HUDEP-2 (cell line): Measurements from ENCODE around the gene CEP97.
"Not testable (repeated sequence)": the region's sequence is repeated elsewhere in the genome, so short reads cannot be mapped to it uniquely, and the experiment has no call there.

ENCODE experiments used
- DNase-seq, 76 experiments: peaks; one replicate each; lab custom pipeline; 2025; ENCODE audit not compliant: unreplicated experiment in 76 of 76; lab: John Stamatoyannopoulos, UW

The CEP97 gene

DNA sequence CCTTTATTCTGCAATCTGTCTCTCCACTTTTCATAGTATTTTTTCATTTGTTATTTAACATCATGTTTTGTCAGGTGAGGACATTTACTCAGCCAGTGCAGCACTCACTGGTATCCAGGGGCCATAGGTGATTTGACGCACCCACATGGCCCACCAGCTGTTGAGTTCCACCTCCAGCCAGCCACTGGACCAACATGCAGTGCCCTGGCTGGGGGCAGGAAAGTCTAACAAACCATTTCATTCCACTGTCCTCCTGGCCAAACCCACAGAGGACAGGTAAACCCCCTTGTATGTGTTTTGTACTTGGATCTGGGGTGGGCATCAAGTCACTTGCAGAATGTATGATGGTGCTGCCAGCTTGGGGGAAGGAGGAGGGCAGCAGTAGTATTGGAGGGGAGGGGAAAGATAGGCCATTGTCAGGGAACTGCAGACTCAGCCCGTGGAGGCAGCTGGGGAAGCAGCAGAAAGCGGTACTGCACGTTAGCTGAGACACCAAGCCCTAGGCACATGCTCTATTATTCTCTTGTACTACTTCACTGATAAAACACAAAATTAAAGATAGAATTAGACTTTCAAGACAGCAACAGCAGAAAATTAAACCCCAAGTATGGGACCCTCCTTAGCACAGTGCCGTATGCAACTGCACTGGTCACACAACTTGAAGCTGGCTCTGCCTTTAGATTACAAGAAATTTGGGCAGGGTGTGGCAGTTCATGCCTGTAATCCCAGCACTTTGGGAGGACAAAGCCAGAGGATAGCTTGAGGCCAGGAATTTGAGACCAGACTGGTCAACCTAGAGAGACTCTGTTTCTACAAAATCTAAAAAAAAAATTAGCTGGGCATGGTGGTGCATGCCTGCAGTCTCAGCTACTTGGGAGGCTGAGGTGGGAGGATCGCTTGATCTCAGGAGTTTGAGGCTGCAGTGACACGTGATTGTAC is 22.4 kb upstream of the CEP97 start:
- no peak for DNase-seq

DNA sequence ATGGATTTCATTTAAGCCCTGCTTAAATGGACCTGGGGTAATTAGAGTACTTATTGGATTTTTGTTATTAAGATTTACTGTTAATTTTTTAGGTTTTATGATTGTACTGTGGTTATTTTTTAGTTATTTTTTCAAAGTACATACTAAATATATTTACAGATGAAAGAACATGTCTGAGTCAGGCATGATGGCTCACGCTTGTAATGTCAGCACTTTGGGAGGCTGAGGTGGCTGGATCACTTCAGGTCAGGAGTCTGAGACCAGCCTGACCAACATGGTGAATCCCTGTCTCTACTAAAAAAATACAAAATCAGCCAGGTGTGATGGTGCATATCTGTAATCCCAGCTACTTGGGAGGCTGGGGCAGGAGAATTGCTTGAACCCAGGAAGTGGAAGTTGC is 21.7 kb upstream of the CEP97 start:
- no peak for DNase-seq

DNA sequence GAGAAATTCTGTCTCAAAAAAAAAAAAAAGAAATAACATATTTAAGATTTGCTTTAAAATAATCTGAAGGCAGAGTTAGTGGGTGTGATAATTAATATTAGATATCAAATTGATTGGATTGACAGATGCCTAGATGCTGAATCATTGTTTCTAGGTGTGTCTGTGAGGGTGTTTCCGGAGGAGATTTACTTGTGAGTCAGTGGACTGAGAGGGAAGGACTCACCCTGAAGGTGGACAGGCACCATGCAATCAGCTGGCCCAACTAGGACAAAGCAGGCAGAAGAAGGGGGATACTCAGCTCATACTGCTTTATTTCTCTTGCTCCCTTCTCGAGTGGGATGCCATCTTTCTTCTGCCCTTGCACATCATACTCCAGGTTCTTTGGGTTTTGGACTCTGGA is 21.2 kb upstream of the CEP97 start:
- peak in 1 of 76 experiments; percentile 1 for DNase-seq

DNA sequence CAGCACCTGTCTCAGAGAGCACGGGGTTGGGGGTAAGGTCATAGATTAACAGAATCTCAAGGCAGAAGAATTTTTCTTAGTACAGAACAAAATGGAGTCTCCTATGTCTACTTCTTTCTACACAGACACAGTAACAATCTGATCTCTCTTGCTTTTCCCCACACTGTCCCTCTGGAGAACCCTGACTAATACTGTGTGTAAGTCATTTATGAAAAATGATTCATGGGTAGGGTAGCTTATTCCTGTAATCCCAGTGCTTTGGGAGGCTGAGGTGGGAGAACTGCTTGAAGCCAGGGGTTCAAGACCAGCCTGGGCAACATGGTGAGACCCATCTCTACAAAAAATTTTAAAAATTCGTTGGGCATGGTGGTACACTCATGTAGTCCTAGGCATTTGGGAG is 19.8 kb upstream of the CEP97 start:
- DNase-seq, result not testable (repeated sequence)

DNA sequence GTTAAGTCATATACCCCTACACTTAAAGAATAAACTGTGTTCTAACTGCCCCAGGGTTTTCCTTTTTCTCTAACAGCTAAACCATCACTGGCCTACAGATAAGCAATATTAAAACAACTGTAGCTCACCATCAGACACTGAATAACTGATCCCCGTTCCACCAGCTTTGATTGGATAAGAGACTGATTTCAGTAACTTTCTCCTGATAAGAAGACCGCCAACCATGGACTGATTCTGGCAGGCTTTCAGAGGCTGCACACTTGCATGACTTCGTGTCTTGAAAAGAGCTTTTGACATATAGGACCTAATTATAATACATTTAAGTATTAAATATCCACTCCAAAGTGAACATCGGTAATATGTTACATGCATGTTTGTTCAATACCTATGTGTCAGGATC is 15.3 kb upstream of the CEP97 start:
- peak in 17 of 76 experiments; percentile 2 to 59 (median 21) for DNase-seq

DNA sequence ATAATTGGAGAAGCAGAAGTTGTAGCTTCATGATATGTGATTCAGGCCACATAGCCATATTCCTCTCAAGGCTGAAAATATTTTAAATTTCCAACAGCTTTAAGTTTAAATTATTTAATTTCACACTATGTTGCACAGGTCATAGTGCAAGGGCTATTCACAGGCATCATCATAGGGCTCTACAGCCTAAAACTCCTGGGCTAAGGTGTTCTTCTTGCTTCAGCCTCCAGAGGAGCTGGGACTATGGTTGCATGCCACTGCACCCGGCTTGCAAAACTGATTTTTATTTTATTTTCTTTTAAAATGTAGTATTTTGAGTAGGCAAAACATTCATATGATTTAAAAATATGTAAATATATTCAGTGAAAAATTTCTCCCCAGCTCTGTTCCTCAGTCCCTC is 6.0 kb upstream of the CEP97 start:
- no peak for DNase-seq

DNA sequence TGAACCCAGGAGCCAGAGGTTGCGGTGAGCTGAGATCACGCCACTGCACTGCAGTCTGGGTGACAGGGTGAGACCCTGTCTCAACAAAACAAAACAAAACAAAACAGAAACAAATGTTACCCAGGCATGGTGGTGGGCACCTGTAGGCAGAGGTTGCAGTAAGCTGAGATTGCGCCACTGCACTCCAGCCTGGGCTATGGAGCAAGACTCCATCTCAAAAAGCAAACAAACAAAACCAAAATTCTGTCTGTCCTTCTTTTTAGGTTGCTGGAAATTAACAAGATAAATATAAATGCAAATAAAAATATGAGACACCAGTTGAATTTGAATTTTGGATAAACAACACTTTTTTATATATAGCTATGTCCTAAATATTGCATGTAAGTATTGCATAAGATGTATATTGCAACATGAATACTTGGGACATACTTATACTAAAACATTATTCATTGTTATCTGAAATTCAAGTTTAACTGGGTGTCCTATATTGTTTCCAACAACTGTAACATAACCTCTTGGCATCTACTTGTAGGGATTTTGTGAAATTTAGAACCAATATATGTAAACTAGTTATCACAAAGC is 4.7 kb upstream of the CEP97 start:
- no peak for DNase-seq

DNA sequence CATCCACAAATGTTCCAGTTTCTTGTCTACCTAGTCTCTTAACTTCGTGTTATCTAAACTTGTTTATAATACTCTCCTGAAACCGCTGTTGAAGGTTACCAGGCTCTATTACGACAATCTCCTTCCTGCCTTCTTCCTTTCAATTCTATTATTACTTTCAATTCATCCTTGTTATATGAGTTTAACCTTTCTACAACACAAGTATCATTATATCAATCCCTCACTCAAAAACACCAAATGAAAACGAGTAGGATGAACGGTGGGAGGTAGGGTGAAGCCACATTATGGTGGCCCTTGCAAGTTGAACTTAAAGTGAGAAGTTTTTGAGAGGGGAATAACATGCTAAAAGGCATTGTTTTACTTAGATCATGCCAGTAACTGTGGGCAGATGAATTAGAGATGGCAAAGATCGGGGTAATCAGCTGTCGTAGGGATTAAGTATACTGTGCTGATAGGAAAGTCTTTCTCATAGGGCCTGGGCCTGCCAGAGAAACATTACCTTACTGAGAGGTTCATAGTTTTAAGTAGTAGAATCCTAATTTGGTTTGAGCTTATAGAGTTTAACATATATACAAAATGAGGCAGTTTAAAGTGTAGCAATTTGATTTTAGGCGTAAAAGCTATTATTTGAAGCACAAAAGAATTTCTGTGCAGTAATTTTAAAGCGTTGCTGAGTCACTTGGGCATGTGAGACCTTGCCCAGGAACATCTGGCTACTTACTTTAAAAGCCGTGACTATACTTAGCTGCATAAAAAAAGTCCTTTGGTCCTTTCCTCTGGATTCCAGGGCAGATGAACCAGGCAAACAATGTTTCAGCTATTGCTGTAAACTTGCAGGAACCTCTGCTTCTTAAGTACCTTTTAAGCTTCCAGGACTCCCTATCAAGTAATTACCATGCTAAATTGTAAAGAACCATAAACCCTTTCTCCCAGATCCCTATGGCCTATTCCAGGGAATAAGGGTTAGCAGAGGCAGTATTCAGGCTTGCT is 3.3 kb upstream of the CEP97 start:
- DNase-seq, result no peak

DNA sequence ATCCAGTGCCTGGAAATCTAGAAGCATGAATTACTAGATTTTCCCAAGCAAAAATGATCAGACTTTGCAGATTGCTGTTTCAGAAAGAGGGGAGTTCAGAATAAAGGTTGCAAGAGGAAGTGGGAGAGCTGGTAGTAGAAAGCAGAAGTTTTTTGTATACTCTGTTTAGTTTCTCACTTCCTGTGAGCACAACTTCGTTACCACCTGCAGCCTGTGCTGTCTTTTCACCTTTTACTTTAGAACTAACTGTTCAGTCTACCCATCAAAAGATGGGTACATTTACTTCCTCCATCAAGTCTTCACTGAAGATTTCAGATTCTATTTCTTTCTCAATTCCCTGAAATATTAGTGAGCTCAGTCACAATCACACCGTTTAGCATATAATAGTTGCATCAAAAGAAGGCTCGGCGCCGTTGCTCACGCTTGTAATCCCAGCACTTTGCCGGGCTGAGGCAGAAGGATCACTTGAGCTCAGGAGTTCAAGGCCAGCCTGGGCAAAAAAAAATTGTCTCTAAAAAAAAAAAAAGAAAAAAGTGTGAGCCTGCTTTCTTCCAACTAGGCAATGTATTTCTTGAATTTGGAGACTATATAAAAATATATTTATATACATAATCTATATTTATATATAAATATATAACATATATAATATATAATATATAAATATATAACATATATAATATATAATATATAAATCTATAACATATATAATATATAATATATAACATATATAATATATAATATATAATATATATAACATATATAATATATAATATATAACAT is 1.8 kb upstream of the CEP97 start:
- DNase-seq, result no peak

DNA sequence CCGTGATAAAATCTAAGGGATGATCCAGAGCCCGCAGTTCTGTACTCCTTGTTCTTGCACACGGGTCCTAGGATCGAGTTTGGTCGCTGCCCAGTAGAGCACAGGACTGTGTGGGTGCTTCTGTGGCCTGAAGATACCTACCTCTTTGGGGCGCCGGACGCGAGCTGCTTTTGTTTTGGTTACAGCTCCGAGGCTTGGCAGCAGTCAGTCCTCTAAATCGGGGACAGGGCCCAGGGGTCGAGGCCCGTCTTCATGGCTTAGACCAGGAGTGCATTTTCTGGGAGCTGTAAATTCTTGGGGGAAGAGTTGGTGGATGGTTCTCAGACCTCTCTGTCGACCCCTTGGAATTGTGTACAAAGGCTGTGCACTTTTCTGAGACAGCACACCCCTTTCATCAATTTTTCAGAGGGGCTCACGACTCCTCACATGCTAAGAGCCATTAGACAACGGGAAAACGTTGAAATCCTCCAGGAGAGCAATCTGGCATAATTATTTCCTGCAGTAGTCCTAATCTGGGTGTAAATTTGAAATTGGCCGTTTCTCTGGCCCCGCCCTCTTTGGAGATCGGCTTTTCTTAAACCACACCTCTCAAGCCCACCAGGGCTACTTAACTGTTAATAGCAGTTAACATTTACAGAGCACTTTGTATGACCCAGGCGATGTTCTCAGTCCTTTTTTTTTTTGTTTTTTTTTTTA is 928 bp downstream of the CEP97 start:
- peak in 36 of 76 experiments; percentile 2 to 55 (median 20) for DNase-seq

DNA sequence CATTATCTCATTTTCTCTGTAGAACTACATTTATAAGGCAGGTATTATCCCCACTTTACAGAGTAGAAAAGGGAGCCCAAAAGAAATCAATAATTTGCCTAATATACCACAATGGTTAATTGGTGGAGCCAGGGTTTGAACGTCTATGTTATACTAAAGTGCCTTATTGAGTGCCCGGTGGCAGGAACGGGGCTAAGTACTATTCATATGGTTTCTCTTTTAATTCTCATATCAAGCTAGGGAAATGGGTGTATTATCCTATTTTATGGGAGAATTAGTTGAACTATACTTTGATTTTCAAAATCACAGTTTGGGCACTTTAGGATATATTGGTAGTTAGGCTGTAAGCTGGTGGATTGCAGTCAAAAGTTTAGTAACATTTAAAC is 1.5 kb downstream of the CEP97 start:
- DNase-seq, result no peak

DNA sequence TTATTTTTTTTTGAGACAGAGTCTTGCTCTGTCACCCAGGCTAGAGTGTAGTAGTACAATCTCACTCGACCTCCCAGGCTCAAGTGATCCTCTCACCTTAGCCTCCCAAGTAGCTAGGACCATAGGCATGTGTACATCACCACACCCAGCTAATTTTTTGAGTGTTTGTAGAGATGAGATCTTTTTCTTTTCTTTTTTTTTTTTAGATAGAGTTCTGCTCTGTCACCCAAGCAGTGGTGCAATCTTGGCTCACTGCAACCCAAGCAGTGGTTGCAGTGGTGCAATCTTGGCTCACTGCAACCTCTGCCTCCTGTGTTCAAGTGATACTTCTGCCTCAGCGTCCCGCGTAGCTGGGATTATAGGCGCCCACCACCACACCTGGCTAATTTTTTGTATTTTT is 5.2 kb downstream of the CEP97 start:
- DNase-seq, result no peak

DNA sequence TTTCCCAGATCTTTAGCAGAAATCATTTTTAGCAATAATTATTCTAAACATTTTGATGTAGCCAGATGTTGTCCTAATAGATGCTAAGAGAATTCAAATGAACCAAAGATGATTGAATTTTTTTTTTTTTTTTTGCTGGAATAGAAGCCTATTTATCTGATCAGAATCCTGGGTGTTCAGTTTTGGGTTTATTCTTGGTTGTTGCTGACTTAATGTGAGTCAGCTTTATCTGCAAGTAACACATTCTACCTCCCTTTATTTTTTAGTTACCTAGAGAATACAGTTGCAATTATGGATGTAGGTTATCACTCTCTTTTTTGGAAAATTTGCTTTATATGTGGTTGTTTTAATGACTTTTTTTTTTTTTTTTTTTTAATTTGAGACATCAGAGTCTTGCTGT is 6.4 kb downstream of the CEP97 start:
- DNase-seq, result peak in 24 of 76 experiments; percentile 2 to 70 (median 32)

DNA sequence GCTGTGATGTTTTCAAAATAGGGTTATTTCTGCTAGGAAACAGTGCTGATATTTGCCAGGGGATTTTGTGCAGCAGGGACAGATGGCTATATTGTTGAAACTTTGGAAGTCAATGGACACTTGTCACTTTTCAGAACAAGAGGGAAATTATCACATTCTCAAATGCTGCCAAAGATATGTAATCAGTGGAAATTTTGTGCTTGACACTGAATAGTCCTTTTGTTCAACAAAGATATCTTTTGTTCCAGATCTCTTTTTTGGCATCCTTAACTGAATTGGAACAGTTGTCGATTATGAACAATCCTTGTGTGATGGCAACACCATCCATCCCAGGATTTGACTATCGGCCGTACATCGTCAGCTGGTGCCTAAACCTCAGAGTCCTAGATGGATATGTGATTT is 7.8 kb downstream of the CEP97 start:
- peak in 16 of 76 experiments; percentile 1 to 64 (median 18) for DNase-seq

DNA sequence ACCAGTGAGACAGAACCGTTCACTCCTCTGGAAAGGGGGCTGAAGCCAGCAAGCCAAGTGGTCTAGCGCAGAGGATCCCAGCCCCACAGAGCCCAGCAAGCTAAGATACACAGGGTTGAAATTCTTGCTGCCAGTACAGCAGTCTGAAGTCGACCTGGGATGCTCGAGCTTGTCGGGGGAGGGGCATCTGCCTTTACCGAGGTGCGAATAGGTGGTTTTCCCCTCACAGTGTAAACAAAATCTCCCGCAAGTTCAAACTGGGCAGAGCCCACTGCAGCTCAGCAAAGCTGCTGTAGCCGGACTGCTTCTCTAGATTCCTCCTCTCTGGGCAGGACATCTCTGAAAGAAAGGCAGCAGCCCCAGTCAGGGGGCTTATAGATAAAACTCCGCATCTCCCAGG is 11.4 kb downstream of the CEP97 start:
- DNase-seq, result no peak

DNA sequence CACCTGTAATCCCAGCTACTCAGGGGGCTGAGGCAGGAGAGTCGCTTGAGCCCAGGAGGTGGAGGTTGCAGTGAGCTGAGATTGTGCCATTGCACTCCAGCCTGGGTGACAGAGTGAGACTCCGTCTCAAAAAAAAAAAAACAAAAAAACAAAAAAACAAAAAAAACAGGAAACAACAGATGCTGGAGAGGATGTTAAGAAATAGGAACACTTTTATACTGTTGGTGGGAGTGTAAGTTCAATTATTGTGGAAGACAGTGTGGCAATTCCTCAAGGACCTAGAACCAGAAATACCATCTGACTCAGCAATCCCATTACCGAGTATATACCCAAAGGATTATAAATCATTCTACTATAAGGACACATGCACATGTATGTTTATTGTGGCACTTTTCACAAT is 17.5 kb downstream of the CEP97 start:
- DNase-seq, result not testable (repeated sequence)

DNA sequence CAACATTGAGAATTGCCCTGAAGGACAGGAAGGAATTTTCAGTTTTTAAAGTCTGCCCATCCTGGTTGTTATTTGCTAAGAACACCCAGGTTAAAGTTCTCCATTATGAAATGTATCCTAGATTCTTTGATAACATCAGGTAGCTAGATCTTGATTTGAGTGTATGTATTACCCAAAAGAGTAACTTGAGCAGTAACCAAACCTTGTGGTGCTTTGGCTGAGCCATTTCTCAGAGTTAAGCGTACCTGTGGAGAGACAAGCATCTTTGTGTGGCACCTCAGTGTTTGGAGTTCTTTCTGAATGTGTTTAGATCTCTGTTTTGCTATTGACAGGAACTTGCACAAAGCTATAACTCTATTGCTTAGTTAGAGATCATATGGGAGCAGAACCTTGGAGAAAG is 20.4 kb downstream of the CEP97 start:
- DNase-seq, result no peak

DNA sequence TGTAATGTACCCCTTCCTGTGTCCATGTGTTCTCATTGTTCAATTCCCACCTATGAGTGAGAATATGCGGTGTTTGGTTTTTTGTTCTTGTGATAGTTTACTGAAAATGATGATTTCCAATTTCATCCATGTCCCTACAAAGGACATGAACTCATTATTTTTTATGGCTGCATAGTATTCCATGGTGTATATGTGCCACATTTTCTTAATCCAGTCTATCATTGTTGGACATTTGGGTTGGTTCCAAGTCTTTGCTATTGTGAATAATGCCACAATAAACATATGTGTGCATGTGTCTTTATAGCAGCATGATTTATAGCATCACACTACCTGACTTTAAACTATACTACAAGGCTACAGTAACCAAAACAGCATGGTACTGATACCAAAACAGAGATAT is 21.5 kb downstream of the CEP97 start:
- not testable (repeated sequence) for DNase-seq

DNA sequence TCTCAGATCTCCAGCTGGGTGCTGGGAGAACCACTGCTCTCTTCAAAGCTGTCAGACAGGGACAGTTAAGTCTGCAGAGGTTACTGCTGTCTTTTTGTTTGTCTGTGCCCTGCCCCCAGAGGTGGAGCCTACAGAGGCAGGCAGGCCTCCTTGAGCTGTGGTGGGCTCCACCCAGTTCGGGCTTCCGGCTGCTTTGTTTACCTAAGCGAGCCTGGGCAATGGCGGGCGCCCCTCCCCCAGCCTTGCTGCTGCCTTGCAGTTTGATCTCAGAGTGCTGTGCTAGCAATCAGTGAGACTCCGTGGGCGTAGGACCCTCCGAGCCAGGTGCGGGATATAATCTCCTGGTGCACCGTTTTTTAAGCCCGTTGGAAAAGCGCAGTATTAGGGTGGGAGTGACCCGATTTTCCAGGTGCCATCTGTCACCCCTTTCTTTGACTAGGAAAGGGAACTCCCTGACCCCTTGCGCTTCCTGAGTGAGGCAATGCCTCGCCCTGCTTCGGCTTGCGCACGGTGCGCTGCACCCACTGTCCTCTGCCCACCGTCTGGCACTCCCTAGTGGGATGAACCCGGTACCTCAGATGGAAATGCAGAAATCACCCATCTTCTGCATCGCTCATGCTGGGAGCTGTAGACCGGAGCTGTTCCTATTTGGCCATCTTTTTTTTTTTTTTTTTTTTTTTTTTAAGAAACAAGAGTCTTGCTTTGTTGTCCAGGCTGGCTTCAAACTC is 29.1 kb downstream of the CEP97 start:
- not testable (repeated sequence) for DNase-seq
